ENCODE data around the gene NEMP1.

NEMP1 gene

GRCh38 chr12:57112492-57113294 lies 34.1 kb upstream of the NEMP1 start:
- peak overlapping the region; percentile 74 for H3K4me3 ChIP-seq (replicated peaks; ENCODE audit: low read depth, low read length)
- DNase-seq (ENCODE audit: extremely low read depth, insufficient read length) = no peak
- TF ChIP-seq CTCF (IDR thresholded peaks at IDR 0.05; ENCODE audit: insufficient read depth, low read length, poor library complexity, severe bottlenecking) = peak; percentile 75
- H3K36me3 ChIP-seq (ENCODE audit: control insufficient read depth, insufficient read depth, low read length) = peaks cover 8% of the 10 kb centered on the region
- no peaks in the 10 kb centered on the region for H3K27me3 ChIP-seq (replicated peaks; ENCODE audit: control insufficient read depth, insufficient read depth, low read length)

GRCh38 chr12:57111031-57111734 lies 32.6 kb upstream of the NEMP1 start, which contains the start of gene STAT6:
Gene STAT6 (minus strand): TSS chr12:57111362. CDS start chr12:57108278, 3,084 bp downstream.
- Histone ChIP-seq H3K36me3 (ENCODE audit: control insufficient read depth, insufficient read depth, low read length) (peaks cover 23% of the 10 kb centered on the region), H3K27me3 (replicated peaks; ENCODE audit: control insufficient read depth, insufficient read depth, low read length) (no peaks in the 10 kb centered on the region), H3K4me3 (replicated peaks; ENCODE audit: low read depth, low read length) (peak within 1 kb of the TSS; percentile 74)
- no peak for TF ChIP-seq CTCF (IDR thresholded peaks at IDR 0.05; ENCODE audit: insufficient read depth, low read length, poor library complexity, severe bottlenecking)
- DNase-seq (ENCODE audit: extremely low read depth, insufficient read length) = peak; percentile 80

GRCh38 chr12:57110104-57111030 lies 31.8 kb upstream of the NEMP1 start:
- Histone ChIP-seq H3K4me3 (replicated peaks; ENCODE audit: low read depth, low read length) (peak overlapping the region; percentile 74), H3K27me3 (replicated peaks; ENCODE audit: control insufficient read depth, insufficient read depth, low read length) (no peaks in the 10 kb centered on the region), H3K36me3 (ENCODE audit: control insufficient read depth, insufficient read depth, low read length) (peaks cover 30% of the 10 kb centered on the region)
- no peak for TF ChIP-seq CTCF (IDR thresholded peaks at IDR 0.05; ENCODE audit: insufficient read depth, low read length, poor library complexity, severe bottlenecking)
- DNase-seq (ENCODE audit: extremely low read depth, insufficient read length) = peak; percentile 81

GRCh38 chr12:57109207-57110103 lies 30.9 kb upstream of the NEMP1 start:
- TF ChIP-seq CTCF (IDR thresholded peaks at IDR 0.05; ENCODE audit: insufficient read depth, low read length, poor library complexity, severe bottlenecking) = no peak
- Histone ChIP-seq H3K36me3 (ENCODE audit: control insufficient read depth, insufficient read depth, low read length) (peaks cover 37% of the 10 kb centered on the region), H3K27me3 (replicated peaks; ENCODE audit: control insufficient read depth, insufficient read depth, low read length) (no peaks in the 10 kb centered on the region), H3K4me3 (replicated peaks; ENCODE audit: low read depth, low read length) (peak overlapping the region; percentile 74)
- no peak for DNase-seq (ENCODE audit: extremely low read depth, insufficient read length)
